ENCODE results near the gene SIGLEC5.

SIGLEC5 gene

GRCh38 chr19:51628153-51628939 lies 1.9 kb downstream of the SIGLEC5 start:
- in situ Hi-C loops (cut with HindIII; ENCODE audit: low sequenced_read_pairs): no loop called here

DNA sequence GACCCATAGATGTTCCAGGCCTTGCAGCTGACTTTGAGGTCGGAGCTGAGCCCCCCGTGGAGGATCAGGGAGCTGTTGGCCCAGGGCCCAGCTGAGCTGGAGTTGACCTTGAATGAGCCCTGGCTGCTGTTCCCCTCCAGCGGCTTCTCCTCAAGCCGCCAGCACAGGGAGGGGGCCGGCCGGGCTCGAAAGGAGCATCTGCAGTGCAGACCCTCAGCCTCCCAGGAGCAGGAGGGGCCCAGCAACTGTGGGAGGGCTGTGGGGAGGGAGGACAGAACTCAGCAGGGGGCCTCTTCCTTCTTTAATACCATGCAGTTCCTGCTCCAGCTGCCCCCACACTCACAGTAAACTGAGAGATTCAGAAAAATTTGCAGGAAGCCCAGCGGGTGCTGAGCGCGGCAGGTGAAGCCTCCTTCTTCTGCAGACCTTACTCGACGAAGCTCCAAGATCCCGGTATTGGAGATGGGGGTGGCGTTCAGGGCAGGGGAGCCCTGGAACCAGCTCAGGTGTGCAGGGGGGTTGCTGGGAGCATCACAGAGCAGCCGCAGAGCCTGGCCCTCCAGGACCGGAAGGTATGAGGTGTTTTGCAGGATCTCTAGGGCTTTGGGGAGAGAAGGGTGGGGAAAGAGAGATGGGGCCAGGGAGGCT lies 2.6 kb downstream of the SIGLEC5 start:
- in situ Hi-C loops (cut with HindIII; ENCODE audit: low sequenced_read_pairs): no loop called here

GRCh38 chr19:51626675-51627074 lies 3.5 kb downstream of the SIGLEC5 start:
- in situ Hi-C loops (cut with HindIII; ENCODE audit: low sequenced_read_pairs): no loop called here

DNA sequence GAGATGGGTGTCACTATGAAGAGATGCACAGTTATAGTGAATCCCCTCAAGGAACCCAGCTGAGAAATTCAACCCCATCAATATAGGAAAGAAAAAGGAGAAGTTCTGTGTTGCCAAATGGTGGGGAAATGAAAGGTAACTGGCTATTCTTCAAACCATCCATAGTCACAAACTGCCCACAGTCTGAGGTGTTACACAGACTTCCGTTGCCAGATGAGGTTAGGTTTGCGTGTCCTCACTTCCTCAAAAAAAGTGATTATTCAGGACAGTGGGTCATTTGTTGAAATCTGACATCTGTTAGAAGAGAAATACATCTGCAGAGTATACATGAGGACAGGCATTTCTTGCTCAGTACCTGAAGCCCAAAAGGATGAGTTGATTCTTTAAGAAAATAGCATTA lies 9.0 kb downstream of the SIGLEC5 start:
- in situ Hi-C loops (cut with HindIII; ENCODE audit: low sequenced_read_pairs): no loop called here

DNA sequence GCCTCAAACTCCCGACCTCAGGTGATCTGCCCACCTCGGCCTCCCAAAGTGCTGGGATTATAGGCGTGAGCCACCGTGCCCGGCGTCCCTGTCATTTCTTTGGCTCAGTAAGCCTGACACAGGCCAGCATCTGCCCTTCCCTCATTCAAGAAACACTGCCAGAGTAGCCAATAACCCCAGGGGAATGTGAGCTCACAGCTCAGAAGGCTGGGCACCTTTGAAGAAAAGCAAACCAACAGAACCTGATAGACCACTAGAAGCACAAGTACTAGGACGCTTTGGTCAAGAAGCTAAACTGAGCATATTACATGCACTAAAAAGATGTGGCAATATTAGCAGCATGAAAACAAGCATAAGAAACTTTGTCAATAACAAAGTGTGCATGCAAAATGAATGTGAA lies 14.2 kb downstream of the SIGLEC5 start:
- in situ Hi-C loops (cut with HindIII; ENCODE audit: low sequenced_read_pairs): no loop called here

GRCh38 chr19:51614789-51615188 lies 15.4 kb downstream of the SIGLEC5 start:
- in situ Hi-C loops (cut with HindIII; ENCODE audit: low sequenced_read_pairs): no loop called here

DNA sequence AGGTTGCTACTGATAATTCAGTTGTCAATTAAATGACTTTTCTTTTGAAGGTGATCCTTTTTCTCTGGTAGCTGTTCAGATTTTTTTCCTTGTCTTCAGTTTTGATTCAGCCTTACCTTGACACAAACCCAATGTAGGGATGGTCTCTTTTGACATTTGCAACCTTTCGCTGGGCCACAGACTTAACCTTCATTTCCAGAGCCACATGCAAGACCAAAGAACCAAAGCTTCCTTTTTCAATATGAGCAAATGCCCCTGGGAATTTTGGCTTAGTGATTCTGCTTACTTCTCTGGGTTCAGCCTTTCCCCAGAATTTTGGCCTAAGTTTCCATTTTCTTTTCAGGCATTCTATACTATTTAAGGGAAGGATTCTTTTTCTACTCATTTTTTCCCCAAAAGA lies 19.6 kb downstream of the SIGLEC5 start:
- in situ Hi-C loops (cut with HindIII; ENCODE audit: low sequenced_read_pairs): no loop called here

DNA sequence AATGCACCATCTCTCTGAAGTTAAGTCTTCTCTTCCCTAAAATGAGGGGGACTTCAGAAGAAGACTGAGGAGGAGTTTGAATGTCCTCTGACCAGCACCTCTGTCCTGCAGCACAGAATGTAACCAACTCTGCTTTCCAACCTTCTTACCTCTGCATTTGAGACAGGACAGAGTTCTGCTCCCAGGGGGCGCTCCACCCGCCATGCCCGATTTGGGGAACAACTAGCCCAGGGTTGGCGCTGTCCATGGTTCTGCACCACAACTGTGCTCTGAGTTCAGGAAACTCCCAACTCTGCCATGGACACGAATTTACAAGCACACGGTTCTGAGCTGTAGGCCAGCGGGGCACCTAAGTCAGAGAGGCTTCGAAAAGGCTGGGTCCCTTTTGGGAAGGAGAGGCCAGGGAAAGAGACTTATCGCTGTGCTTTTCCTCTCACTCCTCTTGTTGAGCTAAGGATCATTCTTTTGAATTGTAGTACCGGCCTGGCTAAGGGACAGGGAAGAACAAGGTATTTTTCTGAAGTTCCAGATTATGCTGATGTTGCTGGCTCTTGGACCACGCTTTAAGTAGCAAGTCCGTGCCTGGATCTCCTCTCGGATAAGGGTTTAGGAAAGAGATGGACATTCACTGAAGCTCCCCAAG lies 22.2 kb downstream of the SIGLEC5 start:
- in situ Hi-C loops (cut with HindIII; ENCODE audit: low sequenced_read_pairs): no loop called here

DNA sequence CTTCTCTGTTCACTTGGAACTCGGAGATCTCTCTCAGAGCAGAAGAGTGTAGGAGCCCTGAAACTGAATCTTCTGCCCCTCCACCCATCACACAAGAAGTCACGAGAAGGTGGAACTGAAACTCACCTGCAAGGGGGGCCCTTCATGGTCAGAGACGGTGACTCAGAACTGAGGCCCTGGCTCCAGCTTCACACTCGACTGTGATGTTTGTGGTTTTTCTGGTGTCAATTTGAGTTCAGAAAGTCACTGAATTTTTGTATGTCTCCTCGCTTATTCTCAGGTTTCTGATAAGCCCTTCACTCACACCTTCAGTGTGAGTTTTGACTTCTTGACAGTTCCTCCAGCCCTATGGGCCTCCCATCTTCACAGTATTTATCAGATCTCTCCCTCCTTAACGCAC lies 23.1 kb downstream of the SIGLEC5 start:
- in situ Hi-C loops (cut with HindIII; ENCODE audit: low sequenced_read_pairs): no loop called here

DNA sequence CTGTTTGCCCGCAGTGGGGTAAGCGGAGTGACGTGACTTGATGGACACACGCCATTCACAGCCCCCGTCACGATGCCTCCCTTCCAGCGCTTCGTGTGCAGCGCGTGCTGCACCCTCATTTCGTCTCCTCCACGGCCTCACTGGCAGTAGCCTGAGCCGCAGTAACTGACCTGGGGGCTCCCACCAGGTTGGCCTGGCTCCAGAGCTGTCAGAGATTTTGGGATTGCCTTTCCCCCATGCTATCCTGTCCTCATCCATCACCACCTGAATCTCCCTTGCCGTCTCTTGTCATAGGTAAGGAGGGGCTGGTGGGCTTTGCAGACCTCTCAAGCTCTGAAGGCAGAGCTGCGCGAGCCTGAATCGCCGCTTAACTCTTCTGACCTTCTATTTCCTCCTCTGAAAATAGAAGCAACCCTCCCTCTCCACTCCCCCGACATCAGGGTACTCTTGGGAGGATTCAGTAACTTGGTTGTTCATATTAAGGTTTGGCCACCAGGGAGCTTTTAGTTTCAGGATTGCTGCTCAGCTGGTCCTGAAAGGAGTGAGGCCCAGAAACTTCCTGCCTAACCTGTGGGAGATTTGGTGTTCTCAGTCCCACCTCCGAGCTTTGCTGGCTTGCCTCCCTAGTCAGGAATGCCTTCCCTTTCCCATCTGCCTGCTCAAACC lies 27.9 kb downstream of the SIGLEC5 start:
- in situ Hi-C loops (cut with HindIII; ENCODE audit: low sequenced_read_pairs): no loop called here

GRCh38 chr19:51600940-51601580 lies 29.1 kb downstream of the SIGLEC5 start:
- in situ Hi-C loops (cut with HindIII; ENCODE audit: low sequenced_read_pairs): no loop called here

GRCh38 chr19:51599084-51599483 lies 31.1 kb downstream of the SIGLEC5 start:
- in situ Hi-C loops (cut with HindIII; ENCODE audit: low sequenced_read_pairs): no loop called here

DNA sequence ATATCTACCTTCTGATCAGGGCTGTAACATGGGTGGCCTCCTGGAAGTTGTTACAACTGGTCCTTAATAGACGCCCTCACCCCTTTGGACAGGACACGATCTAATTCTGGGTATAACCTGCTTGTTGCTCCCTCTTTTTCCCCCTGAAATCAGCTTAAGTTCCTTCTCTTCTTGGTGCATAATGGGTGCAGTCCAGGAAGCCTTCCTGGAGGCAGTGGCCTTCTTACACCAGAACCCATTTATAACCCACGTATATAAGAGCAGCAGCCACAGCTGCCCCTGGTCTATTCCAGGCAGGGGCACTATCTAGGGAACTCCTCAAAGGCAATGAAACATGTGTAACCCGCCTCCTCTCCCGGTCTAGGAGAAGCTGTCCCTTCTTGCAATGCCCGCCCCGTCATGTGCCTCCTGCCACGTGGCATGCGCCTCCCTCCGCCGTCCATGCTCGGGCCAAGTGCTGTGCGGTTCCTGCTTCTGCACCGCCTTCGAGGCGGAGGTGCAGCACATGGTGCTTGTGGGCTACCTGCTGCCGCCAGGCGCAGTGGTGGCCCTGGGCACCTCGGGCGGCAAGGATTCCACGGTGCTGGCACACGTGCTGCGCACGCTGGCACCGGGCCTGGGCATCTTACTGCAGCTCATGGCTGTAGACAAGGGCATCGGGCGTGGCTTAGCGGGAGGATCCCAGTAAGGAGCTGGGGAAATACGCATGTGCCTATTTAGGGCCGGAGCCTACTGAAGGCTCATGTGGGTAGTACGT lies 31.9 kb downstream of the SIGLEC5 start:
- in situ Hi-C loops (cut with HindIII; ENCODE audit: low sequenced_read_pairs): no loop called here

DNA sequence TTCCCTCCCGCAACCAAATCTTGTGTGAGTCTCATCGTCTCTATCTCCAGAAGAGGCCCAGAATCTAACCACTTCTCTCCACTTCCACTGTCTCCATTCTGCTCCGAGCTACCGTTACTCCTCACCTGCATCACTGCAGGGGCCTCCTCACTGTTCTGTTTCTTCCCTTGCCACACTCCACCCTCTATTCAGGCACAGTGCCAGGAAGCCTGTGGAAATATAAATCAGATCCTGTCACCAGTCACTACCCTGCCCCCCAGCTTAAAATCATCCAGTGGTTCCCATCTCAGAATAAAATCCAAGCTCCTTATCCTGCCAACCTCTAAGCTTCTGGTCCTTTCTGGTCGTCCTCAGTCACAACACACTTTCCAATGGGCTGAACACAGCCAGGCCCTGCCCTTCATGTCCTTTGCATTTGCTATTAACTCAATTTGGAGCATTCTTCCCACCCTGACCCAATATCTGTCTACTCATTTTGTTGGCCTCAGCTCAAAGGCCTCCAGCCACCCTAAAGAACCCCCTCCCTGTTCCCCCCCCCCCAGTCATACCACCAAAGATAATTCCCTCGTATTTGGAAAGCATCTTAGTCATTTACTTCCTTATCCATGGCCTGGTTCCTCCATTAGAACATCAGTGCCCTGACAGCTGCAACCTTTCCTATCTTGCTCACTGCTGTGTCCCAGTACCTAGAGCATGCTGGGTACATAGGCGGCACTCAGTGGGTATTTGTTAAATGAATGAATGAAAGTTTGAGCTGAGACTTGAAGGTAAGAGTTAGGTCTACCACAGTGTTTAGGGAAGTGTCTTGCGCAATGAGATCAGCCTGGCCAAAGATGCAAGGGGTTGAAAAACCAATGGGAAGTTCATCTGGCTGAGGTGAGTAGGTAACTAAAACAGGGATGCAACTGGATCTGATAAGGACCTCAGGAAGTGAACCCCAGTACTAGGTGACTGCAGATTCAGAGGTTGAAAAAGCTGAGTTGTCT lies 34.7 kb downstream of the SIGLEC5 start:
- in situ Hi-C loops (cut with HindIII; ENCODE audit: low sequenced_read_pairs): no loop called here

DNA sequence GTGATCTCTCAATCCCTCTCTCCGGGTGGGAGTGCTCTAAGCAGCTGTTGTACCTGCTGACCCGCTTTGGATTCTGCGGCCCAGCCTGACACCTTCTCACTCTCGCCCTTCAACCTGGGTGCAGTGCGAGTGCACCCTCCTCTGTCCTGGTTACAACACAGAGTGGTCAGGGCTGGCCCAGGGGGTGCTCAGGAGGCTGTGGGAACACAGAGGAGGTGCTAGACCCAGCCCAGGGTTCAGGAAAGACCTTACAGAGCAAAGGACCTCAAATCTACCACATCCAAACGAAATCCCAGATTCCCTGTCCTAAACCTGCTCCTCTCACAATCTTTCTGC lies 35.5 kb downstream of the SIGLEC5 start:
- in situ Hi-C loops (cut with HindIII; ENCODE audit: low sequenced_read_pairs): no loop called here

DNA sequence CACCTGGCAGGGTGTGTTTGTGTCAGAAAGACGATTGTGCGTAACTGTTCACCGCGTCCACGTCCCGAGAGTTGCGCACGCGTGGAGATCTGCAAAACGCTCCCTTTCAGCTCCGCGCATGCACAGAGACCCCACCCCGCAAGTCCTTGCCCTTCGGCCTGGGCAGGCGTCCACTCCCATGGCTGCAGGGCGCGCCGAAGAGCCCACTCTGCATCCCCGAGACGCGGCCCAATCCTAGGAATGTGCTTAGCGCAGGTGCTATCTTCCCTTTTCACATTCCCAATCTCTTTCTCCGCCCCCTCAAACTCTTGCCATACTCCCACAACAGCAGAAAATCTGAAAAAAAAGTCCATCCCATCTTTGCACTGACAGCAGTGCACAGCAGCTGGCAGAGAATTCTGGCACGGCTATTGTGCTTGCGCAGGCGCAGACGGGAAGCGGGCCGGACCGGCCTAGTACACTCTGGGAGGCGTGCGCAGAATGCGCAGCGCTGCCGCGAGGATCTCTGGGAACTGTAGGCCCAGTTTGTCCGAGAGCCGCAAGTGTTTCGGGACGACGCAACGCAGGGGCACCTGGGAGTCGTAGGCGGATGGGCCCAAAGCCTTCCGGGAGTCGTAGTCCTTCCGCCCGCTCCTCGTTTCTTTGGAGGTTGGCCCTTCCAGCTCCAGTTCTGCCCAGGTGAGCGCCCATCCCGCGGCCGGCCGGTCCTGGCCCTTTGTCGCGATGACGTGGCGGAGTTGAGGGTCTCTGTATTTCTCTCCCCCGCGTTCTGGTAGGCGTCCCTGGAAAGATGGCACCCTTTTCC lies 36.0 kb downstream of the SIGLEC5 start:
- in situ Hi-C loops (cut with HindIII; ENCODE audit: low sequenced_read_pairs): no loop called here

- in situ Hi-C loops (cut with HindIII; ENCODE audit: low sequenced_read_pairs): no loop called here
Observed at GRCh38 chr19:51593138-51593890, 36.9 kb downstream of the SIGLEC5 start.

DNA sequence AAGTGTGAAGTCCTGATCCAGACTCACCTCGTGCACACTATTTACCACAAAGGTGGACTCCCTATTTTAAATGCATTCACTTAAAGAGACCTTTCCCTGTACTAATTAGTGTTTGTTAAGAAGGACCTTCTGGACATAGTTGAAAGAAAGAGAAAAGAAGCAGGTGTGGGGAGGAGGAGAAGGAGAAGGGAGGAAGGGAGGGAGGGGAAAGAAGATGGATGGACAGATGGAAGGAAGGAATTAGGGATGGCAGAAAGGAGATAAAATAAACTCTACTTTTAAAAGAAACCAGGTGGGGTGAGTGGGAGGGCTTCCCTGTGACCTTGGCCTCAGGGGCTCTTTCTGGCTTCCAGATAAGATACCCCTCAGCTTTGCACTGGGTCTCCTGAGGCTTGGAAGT lies 37.7 kb downstream of the SIGLEC5 start:
- in situ Hi-C loops (cut with HindIII; ENCODE audit: low sequenced_read_pairs): no loop called here
